ENCODE measurements around the gene MPZ.

GRCh38 chr1:161267321-161267720, 42.4 kb downstream of the MPZ start:
- TF ChIP-seq POLR2A (IDR thresholded peaks at IDR 0.05) (no peak), CTCF (IDR thresholded peaks at IDR 0.05) (no peak)

Data from esophagus squamous epithelium (tissue), 4 donors.